Choroid plexus epithelial cell (primary cell): ENCODE results near the gene DNAH11.
A peak's percentile ranks its signal among the peaks of the same experiment; 100 is the strongest.
"Not testable (repeated sequence)": the region's sequence is repeated elsewhere in the genome, so short reads cannot be mapped to it uniquely, and the experiment has no call there.

Source experiments
- DNase-seq: peaks from one replicate; pipeline ENCODE4 v3.0.0-alpha.2; 2010; ENCODE audit warnings: low read depth
- H3K4me3 ChIP-seq: 2 replicates; pipeline ENCODE4 v1.5.1; 2011; ENCODE audit warnings: low read depth, mild to moderate bottlenecking, control low read depth, low read length, moderate library complexity
- CTCF ChIP-seq: conservative IDR thresholded peaks from 2 replicates; pipeline ENCODE4 v1.5.1; 2011; ENCODE audit warnings: low read depth, mild to moderate bottlenecking, control low read depth, inconsistent platforms, low read length, moderate library complexity

DNAH11 gene

GRCh38 chr7:21927693-21928092 lies 384.9 kb downstream of the DNAH11 start:
- DNase-seq: no peak
- no peak overlapping the region for H3K4me3 ChIP-seq
- no peak for TF ChIP-seq CTCF

- DNase-seq, H3K4me3 ChIP-seq: not testable (repeated sequence)
These were observed 390.5 kb downstream of the DNAH11 start for GRCh38 chr7:21933293-21933692.

- no peak for TF ChIP-seq CTCF
- no peak for DNase-seq
- H3K4me3 ChIP-seq: no peak overlapping the region
These were observed 392.0 kb downstream of the DNAH11 start for GRCh38 chr7:21934808-21935207.

- DNase-seq: no peak
- no peak for TF ChIP-seq CTCF
- H3K4me3 ChIP-seq: no peak overlapping the region
These were observed 395.6 kb downstream of the DNAH11 start for GRCh38 chr7:21938463-21938862.

- no peak overlapping the region for H3K4me3 ChIP-seq
- no peak for TF ChIP-seq CTCF
- DNase-seq: peak; percentile 74
These were observed 396.5 kb downstream of the DNAH11 start for GRCh38 chr7:21939136-21939857.

GRCh38 chr7:21939858-21940372 lies 397.1 kb downstream of the DNAH11 start:
- no peak for TF ChIP-seq CTCF
- no peak for DNase-seq
- H3K4me3 ChIP-seq: no peak overlapping the region

- TF ChIP-seq CTCF: no peak
- no peak overlapping the region for H3K4me3 ChIP-seq
- DNase-seq: peak; percentile 30
These were observed 398.8 kb downstream of the DNAH11 start for GRCh38 chr7:21941611-21942141.
